GM12891 (cell line): ENCODE data around the gene CCDC152.

Source experiments
- DNase-seq: peaks from one replicate; pipeline ENCODE4 v3.0.0; 2011; ENCODE audit warnings: low spot score; ENCODE audit not compliant: insufficient read length
- FAIRE-seq: peaks from 2 replicates; lab custom pipeline; 2011; peaks lifted over from hg19 to GRCh38; lab: Jason Lieb, UNC
- PAX5 ChIP-seq: IDR thresholded peaks from 2 replicates; pipeline ENCODE4 v1.6.1; 2011; ENCODE audit warnings: low read length, moderate library complexity, mild to moderate bottlenecking; ENCODE audit not compliant: insufficient read depth, severe bottlenecking
- POLR2A ChIP-seq: IDR thresholded peaks from 2 replicates; pipeline ENCODE4 v1.6.1; 2011; ENCODE audit warnings: low read depth, low read length, control low read depth
- POLR2AphosphoS5 ChIP-seq: IDR thresholded peaks from 2 replicates; pipeline ENCODE4 v1.6.1; 2011; ENCODE audit warnings: low read depth, low read length, control low read depth
- POU2F2 ChIP-seq: IDR thresholded peaks from 2 replicates; pipeline ENCODE4 v1.6.1; 2011; ENCODE audit warnings: low read depth, mild to moderate bottlenecking, control low read depth, low read length, moderate library complexity
- SPI1 ChIP-seq: IDR thresholded peaks from 2 replicates; pipeline ENCODE4 v1.6.1; 2011; ENCODE audit warnings: low read depth, low read length, control low read depth
- TAF1 ChIP-seq: IDR thresholded peaks from 2 replicates; pipeline ENCODE4 v1.6.1; 2011; ENCODE audit warnings: low read depth, low read length, control low read depth

The CCDC152 gene

GRCh38 chr5:42745856-42746255, 10.8 kb upstream of the CCDC152 start:
- no peak for FAIRE-seq
- no peak for DNase-seq
- TF ChIP-seq POLR2AphosphoS5 (no peak), PAX5 (no peak), TAF1 (no peak), POU2F2 (no peak), SPI1 (no peak), POLR2A (no peak)

- DNase-seq (no peak), FAIRE-seq (no peak)
- TF ChIP-seq SPI1: no peak
- TF ChIP-seq TAF1: no peak
- TF ChIP-seq POLR2A: no peak
- no peak for TF ChIP-seq POLR2AphosphoS5
- TF ChIP-seq POU2F2: no peak
- no peak for TF ChIP-seq PAX5
These were observed 7.6 kb upstream of the CCDC152 start for GRCh38 chr5:42749020-42749419.

GRCh38 chr5:42750507-42750906, 6.1 kb upstream of the CCDC152 start:
- FAIRE-seq: no peak
- no peak for DNase-seq
- TF ChIP-seq PAX5 (no peak), TAF1 (no peak)

GRCh38 chr5:42751044-42751443, 5.6 kb upstream of the CCDC152 start:
- DNase-seq (no peak), FAIRE-seq (no peak)
- no peak for TF ChIP-seq POLR2AphosphoS5
- no peak for TF ChIP-seq PAX5
- TF ChIP-seq POU2F2: no peak
- TF ChIP-seq TAF1: no peak

GRCh38 chr5:42753099-42753498, 3.5 kb upstream of the CCDC152 start:
- no peak for TF ChIP-seq POU2F2
- no peak for TF ChIP-seq TAF1
- no peak for TF ChIP-seq POLR2A
- TF ChIP-seq POLR2AphosphoS5: no peak
- no peak for TF ChIP-seq SPI1
- TF ChIP-seq PAX5: no peak
- FAIRE-seq: no peak
- DNase-seq: no peak

- DNase-seq: no peak
- no peak for FAIRE-seq
- TF ChIP-seq PAX5: no peak
- no peak for TF ChIP-seq SPI1
- no peak for TF ChIP-seq POLR2AphosphoS5
These were observed 2.8 kb downstream of the CCDC152 start for GRCh38 chr5:42759456-42759855.

GRCh38 chr5:42760426-42760825, 3.8 kb downstream of the CCDC152 start:
- no peak for FAIRE-seq
- no peak for DNase-seq
- TF ChIP-seq TAF1: no peak
- TF ChIP-seq POLR2AphosphoS5: no peak
- TF ChIP-seq POLR2A: no peak
- no peak for TF ChIP-seq SPI1
- TF ChIP-seq PAX5: no peak
- TF ChIP-seq POU2F2: no peak

GRCh38 chr5:42761791-42762190, 5.2 kb downstream of the CCDC152 start:
- FAIRE-seq (no peak), DNase-seq (no peak)
- no peak for TF ChIP-seq POLR2A
- no peak for TF ChIP-seq TAF1

- FAIRE-seq (peak; percentile 43), DNase-seq (no peak)
- no peak for TF ChIP-seq SPI1
- no peak for TF ChIP-seq POU2F2
- TF ChIP-seq POLR2A: no peak
- TF ChIP-seq POLR2AphosphoS5: no peak
- TF ChIP-seq TAF1: no peak
- no peak for TF ChIP-seq PAX5
These were observed 11.0 kb downstream of the CCDC152 start for GRCh38 chr5:42767491-42768105.

- DNase-seq (no peak), FAIRE-seq (no peak)
- TF ChIP-seq POU2F2 (no peak), SPI1 (no peak), TAF1 (no peak), POLR2AphosphoS5 (no peak), POLR2A (no peak), PAX5 (no peak)
These were observed 11.5 kb downstream of the CCDC152 start for GRCh38 chr5:42768106-42768504.

- TF ChIP-seq POU2F2: no peak
- DNase-seq (no peak), FAIRE-seq (no peak)
These were observed 13.4 kb downstream of the CCDC152 start for GRCh38 chr5:42770003-42770402.
